H1 (cell line): ENCODE data around the gene UBE2I. TPM values are rescaled to one million over a fixed set of nuclear protein-coding genes. Genes with fewer than 3 reads are reported as not detected.

ENCODE experiments used
- CTCF ChIA-PET: fragments of 300-600 bp; sonication (Branson Sonifier 250); formaldehyde crosslinking; loops from one replicate; lab custom pipeline; 2021; ENCODE audit not compliant: partially characterized antibody; lab: Charles Lee
- POLR2A ChIA-PET: fragments of 300-600 bp; sonication (Branson Sonifier 250); formaldehyde crosslinking; loops from one replicate; lab custom pipeline; 2021; ENCODE audit warnings: inconsistent platforms; ENCODE audit not compliant: partially characterized antibody; lab: Charles Lee
- DNase-seq, 2 experiments: peaks; one replicate each; pipeline versions ENCODE4 v3.0.0 to v3.0.0-alpha.2; 2010 to 2022; ENCODE audit warnings: low spot score in 2 of 2, low read depth in 1 of 2, mixed read lengths in 1 of 2
- FAIRE-seq: peaks from 2 replicates; lab custom pipeline; 2011; peaks lifted over from hg19 to GRCh38; lab: Jason Lieb, UNC
- H2AFZ ChIP-seq: 2 replicates; pipeline ENCODE4 v1.8.1; 2012; ENCODE audit warnings: low read length, inconsistent platforms
- H2AK5ac ChIP-seq: 2 replicates; pipeline ENCODE4 v1.6.1; 2013; ENCODE audit warnings: low read depth, low read length
- H2BK120ac ChIP-seq: replicated peaks from 2 replicates; pipeline ENCODE3; 2013; ENCODE audit warnings: low read depth, low read length, inconsistent platforms
- H2BK12ac ChIP-seq: 2 replicates; pipeline ENCODE4 v1.6.1; 2013; ENCODE audit warnings: low read depth, low read length
- H2BK15ac ChIP-seq: 2 replicates; pipeline ENCODE4 v1.6.1; 2013; ENCODE audit warnings: low read length
- H2BK20ac ChIP-seq: 2 replicates; pipeline ENCODE4 v1.6.1; 2013; ENCODE audit warnings: low read length
- H2BK5ac ChIP-seq: 2 replicates; pipeline ENCODE4 v1.6.1; 2013; ENCODE audit warnings: low read depth, low read length
- H3K14ac ChIP-seq: 2 replicates; pipeline ENCODE4 v1.6.1; 2013; ENCODE audit warnings: inconsistent platforms; ENCODE audit not compliant: insufficient read length
- H3K18ac ChIP-seq: 2 replicates; pipeline ENCODE4 v1.6.1; 2013; ENCODE audit warnings: low read length; ENCODE audit errors: extremely low read depth
- H3K23ac ChIP-seq: 2 replicates; pipeline ENCODE4 v1.6.1; 2013; ENCODE audit warnings: inconsistent platforms; ENCODE audit not compliant: insufficient read length
- H3K23me2 ChIP-seq: 2 replicates; pipeline ENCODE4 v1.6.1; 2013; ENCODE audit warnings: low read depth, low read length
- H3K27ac ChIP-seq: 2 replicates; pipeline ENCODE4 v1.6.1; 2011; ENCODE audit warnings: low read depth, low read length, inconsistent platforms
- H3K27me3 ChIP-seq, 4 experiments: replicated peaks in 1 of 4; 1 replicate in 1 of 4; 2 replicates in 3 of 4; pipeline versions ENCODE4 v1.6.1 to v1.8.1; 2011 to 2013; ENCODE audit warnings: low read length in 3 of 4, mild to moderate bottlenecking in 3 of 4, inconsistent platforms in 2 of 4, mixed read lengths in 2 of 4, moderate library complexity in 1 of 4; ENCODE audit not compliant: control insufficient read depth in 3 of 4, insufficient read depth in 3 of 4; ENCODE audit errors: extremely low read depth in 1 of 4
- H3K36me3 ChIP-seq, 4 experiments: 2 replicates each; pipeline versions ENCODE4 v1.6.1 to v1.8.1; 2011 to 2013; ENCODE audit warnings: mild to moderate bottlenecking in 4 of 4, low read length in 3 of 4, moderate library complexity in 2 of 4, control low read depth in 1 of 4, inconsistent platforms in 1 of 4; ENCODE audit not compliant: insufficient read depth in 4 of 4, control insufficient read depth in 2 of 4
- H3K4ac ChIP-seq: replicated peaks from 2 replicates; pipeline ENCODE3; 2013; ENCODE audit warnings: low read length, low read depth, mixed read lengths, inconsistent platforms; ENCODE audit not compliant: insufficient read length
- H3K4me1 ChIP-seq, 4 experiments: replicated peaks in 1 of 4; 1 replicate in 1 of 4; 2 replicates in 3 of 4; pipeline versions ENCODE4 v1.6.1 to v1.8.1; 2011 to 2013; ENCODE audit warnings: low read length in 3 of 4, inconsistent platforms in 2 of 4, mixed read lengths in 1 of 4; ENCODE audit not compliant: insufficient read depth in 4 of 4, control insufficient read depth in 3 of 4
- H3K4me2 ChIP-seq, 2 experiments: 2 replicates each; pipeline versions ENCODE4 v1.6.1 to v1.8.1; 2011 to 2013; ENCODE audit warnings: low read depth in 2 of 2, low read length in 2 of 2, control low read depth in 1 of 2, inconsistent platforms in 1 of 2, mild to moderate bottlenecking in 1 of 2; ENCODE audit not compliant: insufficient read depth in 1 of 2
- H3K4me3 ChIP-seq, 4 experiments: fragments of 200-600, 300-600 bp in 1 of 4; sonication (generic), shearing (Covaris generic), sonication (Bioruptor Twin) in 1 of 4; 2 replicates each; pipeline versions ENCODE4 v1.5.1 to v1.8.1; 2011 to 2016; ENCODE audit warnings: low read length in 4 of 4, low read depth in 3 of 4, control low read depth in 2 of 4, inconsistent platforms in 2 of 4, mild to moderate bottlenecking in 2 of 4, mixed read lengths in 1 of 4, moderate library complexity in 1 of 4; ENCODE audit not compliant: insufficient read depth in 2 of 4; ENCODE audit errors: extremely low read depth in 1 of 4
- H3K56ac ChIP-seq: replicated peaks from 2 replicates; pipeline ENCODE3; 2013; ENCODE audit warnings: low read depth, mild to moderate bottlenecking, mixed read lengths, low read length, inconsistent platforms; ENCODE audit not compliant: insufficient read length
- H3K79me1 ChIP-seq: 2 replicates; pipeline ENCODE4 v1.6.1; 2013; ENCODE audit warnings: low read depth, low read length, control low read depth
- H3K79me2 ChIP-seq, 2 experiments: 2 replicates each; pipeline versions ENCODE4 v1.6.1 to v1.8.1; 2012 to 2013; ENCODE audit warnings: low read length in 2 of 2, mild to moderate bottlenecking in 2 of 2, inconsistent platforms in 1 of 2; ENCODE audit not compliant: insufficient read depth in 2 of 2, control insufficient read depth in 1 of 2
- H3K9ac ChIP-seq, 4 experiments: replicated peaks in 1 of 4; 1 replicate in 1 of 4; 2 replicates in 3 of 4; pipeline versions ENCODE4 v1.6.1 to v1.8.1; 2011 to 2013; ENCODE audit warnings: low read depth in 3 of 4, low read length in 3 of 4, control low read depth in 2 of 4, mild to moderate bottlenecking in 2 of 4, moderate library complexity in 2 of 4, inconsistent platforms in 1 of 4; ENCODE audit errors: extremely low read depth in 1 of 4
- H3K9me3 ChIP-seq, 2 experiments: 2 replicates each; pipeline versions ENCODE4 v1.6.1 to v1.8.1; 2012 to 2013; ENCODE audit warnings: mild to moderate bottlenecking in 2 of 2, moderate library complexity in 2 of 2, control low read depth in 1 of 2, inconsistent platforms in 1 of 2, low read depth in 1 of 2, low read length in 1 of 2, mixed read lengths in 1 of 2; ENCODE audit not compliant: insufficient read depth in 2 of 2
- H4K20me1 ChIP-seq, 2 experiments: replicated peaks in 1 of 2; 2 replicates each; pipeline versions ENCODE3 to v1.8.1; 2011 to 2013; ENCODE audit warnings: inconsistent platforms in 2 of 2, low read length in 2 of 2, mild to moderate bottlenecking in 1 of 2; ENCODE audit not compliant: insufficient read depth in 2 of 2, control insufficient read depth in 1 of 2
- H4K5ac ChIP-seq: 2 replicates; pipeline ENCODE4 v1.6.1; 2013; ENCODE audit warnings: low read length, low read depth, mixed read lengths, inconsistent platforms; ENCODE audit not compliant: insufficient read length
- H4K8ac ChIP-seq: 2 replicates; pipeline ENCODE4 v1.8.0; 2013; ENCODE audit warnings: mild to moderate bottlenecking, moderate library complexity, low read length, inconsistent platforms; ENCODE audit not compliant: insufficient read depth; ENCODE audit errors: extremely low read depth
- H4K91ac ChIP-seq: replicated peaks from 2 replicates; pipeline ENCODE3; 2013; ENCODE audit warnings: low read length, mixed read lengths, inconsistent platforms; ENCODE audit not compliant: insufficient read length
- BACH1 ChIP-seq: IDR thresholded peaks from 2 replicates; pipeline ENCODE4 v1.6.1; 2012; ENCODE audit warnings: low read length, improper control_type of control experiment
- CBX5 ChIP-seq: fragments of 300-800, 300-1000 bp; sonication (generic); IDR thresholded peaks from 2 replicates; pipeline ENCODE4 v1.7.1; 2016; ENCODE audit warnings: antibody characterized with exemption, low read length, low read depth
- CTBP2 ChIP-seq: IDR thresholded peaks from 2 replicates; pipeline ENCODE4 v1.7.0; 2011; ENCODE audit warnings: borderline replicate concordance, mild to moderate bottlenecking, moderate library complexity, mixed read lengths, low read length; ENCODE audit not compliant: insufficient read depth, insufficient read length
- GABPA ChIP-seq: IDR thresholded peaks from 2 replicates; pipeline ENCODE4 v1.6.1; 2011; ENCODE audit warnings: mild to moderate bottlenecking, low read length, moderate library complexity, borderline replicate concordance; ENCODE audit not compliant: insufficient read depth
- POLR2A ChIP-seq, 2 experiments: IDR thresholded peaks; 1 replicate in 1 of 2; 2 replicates in 1 of 2; pipeline ENCODE4 v1.6.1; 2011; ENCODE audit warnings: low read depth in 2 of 2, low read length in 2 of 2, mild to moderate bottlenecking in 2 of 2; ENCODE audit errors: control extremely low read depth in 1 of 2
- RBBP5 ChIP-seq: IDR thresholded peaks from 2 replicates; pipeline ENCODE4 v1.7.1; 2012; ENCODE audit warnings: low read depth, mild to moderate bottlenecking, inconsistent platforms, low read length, moderate library complexity, borderline replicate concordance
- SAP30 ChIP-seq: fragments of 300-600 bp; sonication (generic); IDR thresholded peaks from 2 replicates; pipeline ENCODE4 v1.7.1; 2012; ENCODE audit warnings: low read length, moderate library complexity, mild to moderate bottlenecking, inconsistent platforms; ENCODE audit not compliant: insufficient read depth, insufficient replicate concordance
- SIX5 ChIP-seq: IDR thresholded peaks from 2 replicates; pipeline ENCODE4 v1.6.1; 2011; ENCODE audit warnings: mild to moderate bottlenecking, low read depth, low read length
- SP4 ChIP-seq: IDR thresholded peaks from 2 replicates; pipeline ENCODE4 v1.6.1; 2012; ENCODE audit warnings: low read length, inconsistent platforms
- WGBS, 2 experiments: shearing (Covaris generic) in 1 of 2; methylation state at CpG; one replicate each; pipeline versions ENCODE4 v1.1.6 to v1.1.7; 2013 to 2015; ENCODE audit warnings: low lambda C conversion rate in 2 of 2, mixed read lengths in 2 of 2, inconsistent platforms in 1 of 2, low coverage in 1 of 2, missing lambda C conversion rate in 1 of 2; ENCODE audit not compliant: insufficient replicate concordance in 2 of 2, insufficient coverage in 1 of 2, insufficient read length in 1 of 2; ENCODE audit errors: extremely low coverage in 1 of 2, missing lambda C conversion rate in 1 of 2; 5-methylcytosine and 5-hydroxymethylcytosine counted together
- polyA plus RNA-seq, 7 experiments: library from polyadenylated mRNA; depleted of rRNA in 3 of 7; stranded (reverse) in 5 of 7; unstranded in 2 of 7; fragments of >200 nt in 5 of 7; fragments of 200-250 nt in 2 of 7; gene quantifications; 1 replicate in 5 of 7; 2 replicates in 1 of 7; 4 replicates in 1 of 7; pipeline versions ENCODE4 v1.2.1 to v1.2.3, GENCODE V29; 2011 to 2013; ENCODE audit warnings: missing spikeins in 2 of 7, mixed read lengths in 2 of 7
- total RNA-seq: library from RNA; stranded (reverse); fragmentation: NEBNext Ultra II Directional; extraction: Animal tissue kit (Norgen Biotek cat#: 25700); gene quantifications from 2 replicates; pipeline ENCODE4 v1.2.1, GENCODE V29; 2021
- TF ChIP-seq, protein P1 (sequence below): IDR thresholded peaks from 2 replicates; pipeline ENCODE4 v1.6.1; 2011; ENCODE audit warnings: low read length, improper control_type of control experiment
- TF ChIP-seq, protein P2 (sequence below): IDR thresholded peaks from 2 replicates; pipeline ENCODE4 v1.6.1; 2011; ENCODE audit warnings: low read depth, mild to moderate bottlenecking, low read length; ENCODE audit not compliant: insufficient read depth

UBE2I gene
- total and polyA plus RNA-seq, 2 of the 8 experiments (the other 6 are each of a cell fraction or from before 2014, with no cell fraction given), result 148 to 268 TPM

DNA sequence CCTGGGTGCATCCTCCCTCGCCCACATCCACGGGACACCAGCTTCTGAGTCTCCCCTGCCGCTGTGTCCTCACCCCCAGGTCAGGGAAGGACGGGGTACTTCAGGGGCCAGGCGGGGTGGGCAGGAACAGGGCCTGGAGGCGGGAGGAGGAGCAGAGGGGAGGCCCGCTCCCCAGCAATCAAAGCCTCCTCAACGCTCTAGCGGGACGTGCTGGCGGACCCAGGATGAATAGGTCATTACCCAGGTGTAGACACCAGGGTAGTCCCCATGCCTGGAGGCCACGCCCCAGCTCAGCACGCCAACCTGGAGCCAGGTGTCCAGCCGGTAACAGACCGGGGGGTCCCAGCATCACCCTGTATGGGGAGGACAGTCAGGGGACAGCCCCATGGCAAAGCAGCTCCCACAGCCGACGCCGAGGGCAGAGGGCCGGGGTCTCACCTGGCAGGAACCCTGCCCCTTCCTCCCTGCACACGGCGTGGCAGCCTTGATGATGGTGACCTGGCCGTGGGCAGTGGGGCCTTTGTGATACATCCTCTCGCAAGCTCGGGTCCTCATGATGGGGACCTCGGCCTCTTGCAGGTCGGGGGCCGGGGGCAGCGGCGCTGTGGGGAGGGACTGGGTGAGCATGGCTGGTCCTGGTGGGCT, 29.4 kb upstream of the UBE2I start:
- FAIRE-seq, result no peak
- TF ChIP-seq CBX5 (no peak), GABPA (no peak), SIX5 (no peak), SP4 (no peak), RBBP5 (no peak), BACH1 (no peak), SAP30 (no peak), POLR2A (IDR thresholded peaks at IDR 0.05; ENCODE audit: control extremely low read depth in 1 of 2, low read depth in 2 of 2, low read length in 2 of 2) (no peak), CTBP2 (no peak)
- TF ChIP-seq, protein P1, sequence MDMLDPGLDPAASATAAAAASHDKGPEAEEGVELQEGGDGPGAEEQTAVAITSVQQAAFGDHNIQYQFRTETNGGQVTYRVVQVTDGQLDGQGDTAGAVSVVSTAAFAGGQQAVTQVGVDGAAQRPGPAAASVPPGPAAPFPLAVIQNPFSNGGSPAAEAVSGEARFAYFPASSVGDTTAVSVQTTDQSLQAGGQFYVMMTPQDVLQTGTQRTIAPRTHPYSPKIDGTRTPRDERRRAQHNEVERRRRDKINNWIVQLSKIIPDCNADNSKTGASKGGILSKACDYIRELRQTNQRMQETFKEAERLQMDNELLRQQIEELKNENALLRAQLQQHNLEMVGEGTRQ, result no peak
- TF ChIP-seq, protein P2, sequence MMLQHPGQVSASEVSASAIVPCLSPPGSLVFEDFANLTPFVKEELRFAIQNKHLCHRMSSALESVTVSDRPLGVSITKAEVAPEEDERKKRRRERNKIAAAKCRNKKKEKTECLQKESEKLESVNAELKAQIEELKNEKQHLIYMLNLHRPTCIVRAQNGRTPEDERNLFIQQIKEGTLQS, result no peak

More for the DNA sequence above, 29.4 kb upstream of the UBE2I start:
- H3K18ac ChIP-seq, result no peak overlapping the region
- no peaks in the 10 kb centered on the region for H3K23me2 ChIP-seq
- no peak overlapping the region for H2AK5ac ChIP-seq
- H2BK15ac ChIP-seq, result peak overlapping the region; percentile 8; the same call in 1 of the 2 replicates
- no peak overlapping the region for H2BK120ac ChIP-seq
- H3K14ac ChIP-seq, result no peak overlapping the region
- no peak overlapping the region for H3K9ac ChIP-seq
- H3K4me3 ChIP-seq, result no peak overlapping the region
- H3K9me3 ChIP-seq, result no peaks in the 10 kb centered on the region
- ChIA-PET POLR2A (interaction anchor here (0.8 to 1.2 kb wide), 3 partner anchors 9 to 64 kb away, joined by 3 to 5 read pairs (median 4); no protein-coding TSS in a partner anchor), CTCF (interaction anchor here (0.6 to 1.5 kb wide), 10 partner anchors 10 to 177 kb away, joined by 3 to 4 read pairs (median 3); no protein-coding TSS in a partner anchor)
- H4K91ac ChIP-seq, result no peak overlapping the region
- H2AFZ ChIP-seq, result no peak overlapping the region
- H3K4me2 ChIP-seq, result no peak overlapping the region
- H3K4ac ChIP-seq, result peak overlapping the region; percentile 69
- H3K27ac ChIP-seq, result no peak overlapping the region
- H3K79me2 ChIP-seq, result no peaks in the 10 kb centered on the region
- H3K56ac ChIP-seq, result no peak overlapping the region
- H3K23ac ChIP-seq, result no peak overlapping the region
- 0 out of 7 replicates have a peak, but pooled peaks cover 0 to 2% (median 0%) of the 10 kb centered on the region in 4 experiments for H3K27me3 ChIP-seq
- H3K79me1 ChIP-seq, result no peaks in the 10 kb centered on the region
- DNase-seq, result no peak
- H2BK20ac ChIP-seq, result no peak overlapping the region
- H2BK5ac ChIP-seq, result no peak overlapping the region
- no peak overlapping the region for H4K5ac ChIP-seq
- WGBS, 2 experiments, result 90% methylated on average over 27 of the region's 29 CpGs; no CpG with 5 or more reads in 1 of the 2 experiments
- H3K36me3 ChIP-seq, result no peaks in the 10 kb centered on the region
- peaks cover 0 to 19% (median 13%) of the 10 kb centered on the region in 4 experiments; a peak in 6 of 7 replicates for H3K4me1 ChIP-seq
- H4K20me1 ChIP-seq, result no peaks in the 10 kb centered on the region
- peak overlapping the region; percentile 68; the same call in 1 of the 2 replicates for H4K8ac ChIP-seq
- H2BK12ac ChIP-seq, result no peak overlapping the region
